Fibroblast of pulmonary artery (primary cell): ENCODE data around the gene CCDC159.
"Not testable (repeated sequence)": the region's sequence is repeated elsewhere in the genome, so short reads cannot be mapped to it uniquely, and the experiment has no call there.

Experiments
- DNase-seq: peaks from one replicate; pipeline ENCODE4 v3.0.0-alpha.2; 2010; ENCODE audit warnings: low read depth
- H3K4me3 ChIP-seq: replicated peaks from 2 replicates; pipeline ENCODE4 v1.5.1; 2011; ENCODE audit warnings: low read depth, mild to moderate bottlenecking, control low read depth, low read length, moderate library complexity
- TF ChIP-seq, protein P1 (sequence below): IDR thresholded peaks from 2 replicates; pipeline ENCODE4 v1.5.1; 2011; ENCODE audit warnings: mild to moderate bottlenecking, control low read depth, low read length, inconsistent platforms; ENCODE audit errors: missing control alignments

The CCDC159 gene

DNA sequence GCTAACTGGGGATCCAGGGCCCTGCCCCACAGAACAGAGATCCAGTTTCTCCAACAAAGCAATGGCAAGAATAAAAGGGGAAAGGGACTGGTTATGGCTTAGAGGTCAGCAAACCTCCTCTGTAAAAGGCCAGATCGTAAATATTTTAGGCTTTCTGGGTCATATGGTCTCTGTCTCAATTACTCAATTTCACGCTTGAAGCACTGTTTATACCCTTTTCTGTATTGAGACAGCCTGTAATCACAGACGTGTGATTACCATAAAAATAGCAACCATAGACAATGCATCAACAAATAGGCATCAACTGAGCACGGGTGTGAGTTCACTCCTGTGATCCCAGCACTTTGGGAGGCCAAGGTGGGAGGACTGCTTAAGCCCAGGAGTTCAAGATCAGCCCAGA, 16.2 kb upstream of the CCDC159 start:
- H3K4me3 ChIP-seq, result no peak overlapping the region
- no peak for DNase-seq
- TF ChIP-seq, protein P1, sequence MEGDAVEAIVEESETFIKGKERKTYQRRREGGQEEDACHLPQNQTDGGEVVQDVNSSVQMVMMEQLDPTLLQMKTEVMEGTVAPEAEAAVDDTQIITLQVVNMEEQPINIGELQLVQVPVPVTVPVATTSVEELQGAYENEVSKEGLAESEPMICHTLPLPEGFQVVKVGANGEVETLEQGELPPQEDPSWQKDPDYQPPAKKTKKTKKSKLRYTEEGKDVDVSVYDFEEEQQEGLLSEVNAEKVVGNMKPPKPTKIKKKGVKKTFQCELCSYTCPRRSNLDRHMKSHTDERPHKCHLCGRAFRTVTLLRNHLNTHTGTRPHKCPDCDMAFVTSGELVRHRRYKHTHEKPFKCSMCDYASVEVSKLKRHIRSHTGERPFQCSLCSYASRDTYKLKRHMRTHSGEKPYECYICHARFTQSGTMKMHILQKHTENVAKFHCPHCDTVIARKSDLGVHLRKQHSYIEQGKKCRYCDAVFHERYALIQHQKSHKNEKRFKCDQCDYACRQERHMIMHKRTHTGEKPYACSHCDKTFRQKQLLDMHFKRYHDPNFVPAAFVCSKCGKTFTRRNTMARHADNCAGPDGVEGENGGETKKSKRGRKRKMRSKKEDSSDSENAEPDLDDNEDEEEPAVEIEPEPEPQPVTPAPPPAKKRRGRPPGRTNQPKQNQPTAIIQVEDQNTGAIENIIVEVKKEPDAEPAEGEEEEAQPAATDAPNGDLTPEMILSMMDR, result no peak

DNA sequence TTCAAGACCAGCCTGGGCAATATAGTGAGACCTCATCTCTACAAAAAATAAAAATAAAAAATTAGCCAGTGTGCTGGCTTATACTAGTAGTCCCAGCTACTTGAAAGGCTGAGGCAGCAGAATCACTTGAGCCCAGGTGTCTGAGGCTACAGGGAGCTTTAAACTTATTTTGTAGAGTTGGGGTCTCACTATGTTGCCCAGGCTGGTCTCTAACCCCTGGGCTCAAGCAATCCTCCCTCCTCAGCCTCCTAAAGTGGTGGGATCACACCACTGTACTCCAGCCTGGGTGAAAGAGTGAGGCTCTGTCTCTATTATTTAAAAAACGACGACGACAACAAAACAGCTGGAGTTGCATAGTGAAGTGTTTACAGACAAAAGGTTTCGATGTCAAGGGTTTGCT, 14.8 kb upstream of the CCDC159 start:
- TF ChIP-seq, protein P1, result no peak
- DNase-seq, result no peak

DNA sequence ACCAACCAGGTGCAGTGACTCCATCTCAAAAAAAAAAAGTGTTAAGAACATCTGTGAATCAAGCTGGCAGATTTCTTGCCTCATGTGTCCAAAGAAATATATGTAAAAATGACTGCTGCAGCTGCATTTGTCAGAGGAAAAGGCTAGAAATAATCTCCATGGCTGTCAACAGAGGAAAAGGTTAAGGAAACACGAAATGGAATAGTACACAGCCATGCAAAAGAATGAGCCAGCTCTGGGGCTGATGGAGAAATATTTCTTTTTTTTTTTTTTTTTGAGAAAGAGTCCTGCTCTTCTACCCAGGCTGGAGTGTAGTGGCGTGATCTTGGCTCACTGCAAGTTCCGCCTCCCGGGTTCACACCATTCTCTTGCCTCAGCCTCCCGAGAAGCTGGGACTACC, 13.5 kb upstream of the CCDC159 start:
- TF ChIP-seq, protein P1, result no peak
- DNase-seq, result no peak
- H3K4me3 ChIP-seq, result no peak overlapping the region

More for the DNA sequence above, 14.8 kb upstream of the CCDC159 start:
- no peak overlapping the region for H3K4me3 ChIP-seq

DNA sequence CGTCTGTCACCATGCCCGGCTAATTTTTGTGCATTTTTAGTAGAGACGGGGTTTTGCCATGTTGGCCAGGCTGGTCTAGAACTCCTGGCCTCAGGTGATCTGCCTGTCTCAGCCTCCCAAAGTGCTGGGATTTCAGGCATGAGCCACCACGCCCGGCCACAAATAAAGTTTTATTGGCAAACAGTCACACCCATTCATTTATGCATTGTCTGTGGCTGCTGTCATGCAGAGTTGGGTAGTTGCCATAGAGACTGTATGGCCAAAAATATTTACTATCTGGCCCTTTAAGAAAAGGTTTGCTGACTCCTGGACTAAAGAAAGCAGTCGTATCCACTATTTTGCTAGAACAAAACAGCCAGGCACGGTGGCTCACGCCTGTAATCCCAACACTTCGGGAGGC, 12.5 kb upstream of the CCDC159 start:
- DNase-seq, result peak; percentile 28
- not testable (repeated sequence) for H3K4me3 ChIP-seq

DNA sequence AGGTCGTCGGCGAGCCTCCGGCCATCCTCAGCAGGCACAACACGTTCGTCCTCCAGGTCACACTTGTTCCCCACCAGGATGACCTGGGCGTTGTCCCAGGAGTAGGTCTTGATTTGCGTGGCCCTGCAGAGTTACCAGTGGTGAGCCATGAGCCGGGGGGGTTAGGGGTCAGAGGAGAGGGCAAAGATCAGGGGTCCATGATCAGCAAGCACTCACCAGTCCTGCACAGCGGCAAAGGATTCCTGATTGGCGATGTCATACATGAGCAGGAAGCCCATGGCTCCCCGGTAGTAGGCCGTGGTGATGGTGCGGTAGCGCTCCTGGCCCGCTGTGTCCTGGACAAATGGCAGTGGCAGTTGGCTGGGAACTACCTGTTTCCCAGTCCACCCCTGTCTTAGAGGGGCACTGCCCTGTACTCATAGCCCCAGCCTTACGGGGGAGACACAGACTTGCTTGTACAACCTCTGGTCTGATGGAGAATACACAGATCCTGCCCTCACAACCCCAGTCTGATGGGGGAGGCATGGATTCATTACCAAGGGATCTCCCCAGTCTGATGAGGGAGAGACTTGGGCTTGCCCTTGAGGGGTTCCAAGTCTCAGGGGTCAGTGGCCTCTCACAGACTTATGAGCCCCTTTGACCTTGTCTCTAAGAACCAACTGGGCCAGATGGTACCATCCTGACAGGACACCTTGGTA, 10.7 kb upstream of the CCDC159 start:
- no peak overlapping the region for H3K4me3 ChIP-seq
- TF ChIP-seq, protein P1, result no peak
- DNase-seq, result no peak

DNA sequence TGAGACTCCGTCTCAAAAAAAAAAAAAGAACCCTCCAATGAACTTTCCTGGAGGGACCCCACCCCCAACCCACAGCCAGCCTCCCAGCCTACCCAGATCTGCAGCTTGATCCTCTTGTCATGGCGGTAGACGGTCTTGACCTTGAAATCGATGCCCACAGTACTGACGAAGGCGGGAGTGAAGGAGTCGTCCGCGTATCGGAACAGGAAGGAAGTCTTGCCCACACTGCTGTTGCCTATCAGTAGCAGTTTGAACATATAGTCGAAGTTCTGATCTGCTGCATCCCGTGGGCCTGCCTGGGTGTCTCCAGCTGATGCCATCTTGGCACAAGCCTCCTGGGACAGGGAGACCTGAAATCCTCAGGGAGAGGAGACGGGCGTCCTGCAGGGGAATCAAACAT, 9.2 kb upstream of the CCDC159 start:
- no peak for DNase-seq
- TF ChIP-seq, protein P1, result no peak
- H3K4me3 ChIP-seq, result no peak overlapping the region

DNA sequence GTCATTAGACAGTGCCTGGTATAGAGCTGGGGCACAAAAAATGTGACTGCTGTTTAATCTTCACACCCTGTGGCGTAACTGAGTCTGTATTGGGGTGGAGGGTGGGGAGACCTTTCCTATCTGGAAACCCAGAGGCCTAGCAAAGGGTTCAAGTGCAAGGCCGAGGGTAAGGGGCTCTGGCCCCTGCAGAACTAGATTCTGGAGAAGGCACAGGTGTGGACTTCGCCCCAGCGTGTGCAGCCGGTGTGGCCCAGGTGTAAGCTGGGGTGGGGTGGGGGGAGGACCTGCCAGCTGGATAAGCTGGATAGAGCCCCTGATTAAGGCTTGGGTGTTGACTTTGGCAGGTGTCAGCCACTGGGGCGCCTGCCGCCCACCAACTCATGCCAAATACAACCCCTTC, 8.2 kb upstream of the CCDC159 start:
- DNase-seq, result no peak
- TF ChIP-seq, protein P1, result no peak
- peak overlapping the region; percentile 76 for H3K4me3 ChIP-seq
